Epidermal melanocyte (primary cell): Measurements from ENCODE around the gene NCKIPSD.

Experiments used
- DNase-seq: peaks from one replicate; pipeline ENCODE4 v3.0.0; 2011; ENCODE audit warnings: low spot score; ENCODE audit not compliant: insufficient read length

NCKIPSD gene

DNA sequence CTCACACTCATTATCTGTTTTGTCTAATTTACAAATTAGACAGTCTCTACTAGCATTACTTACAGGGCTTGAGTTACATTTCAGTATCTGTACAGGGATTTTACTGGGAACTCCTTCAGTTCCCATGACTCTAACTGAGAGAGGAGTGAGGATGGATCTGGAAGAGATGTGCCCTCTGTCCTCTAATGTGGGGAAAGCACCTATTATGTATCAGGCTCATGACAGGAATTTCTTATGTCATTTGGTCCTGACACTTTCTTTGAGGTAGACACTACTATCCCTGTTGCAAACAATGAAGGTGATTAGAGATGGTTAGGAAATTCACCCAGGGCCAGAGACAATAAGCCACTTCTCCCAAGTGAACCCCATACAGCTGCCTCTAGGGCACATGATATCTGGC, 10.9 kb upstream of the NCKIPSD start:
- no peak for DNase-seq

DNA sequence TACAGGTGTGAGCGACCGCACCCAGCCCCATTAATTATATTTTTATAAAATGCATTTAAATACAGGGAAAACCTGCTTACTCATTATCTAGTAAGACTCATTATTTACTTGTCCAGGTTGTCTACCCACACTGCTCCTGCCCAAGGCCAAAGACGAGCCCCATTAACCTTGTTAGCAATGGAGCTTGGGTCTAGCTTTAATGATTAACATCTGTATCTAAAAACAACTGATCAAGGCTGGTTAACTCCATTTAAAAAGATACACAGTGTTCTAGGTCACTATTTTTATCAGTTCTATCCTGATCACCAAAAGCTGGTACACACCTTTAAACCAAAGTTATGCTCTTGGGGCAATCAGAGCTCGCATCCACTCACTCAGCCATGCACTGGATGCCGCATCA, 10.4 kb upstream of the NCKIPSD start:
- DNase-seq = no peak

DNA sequence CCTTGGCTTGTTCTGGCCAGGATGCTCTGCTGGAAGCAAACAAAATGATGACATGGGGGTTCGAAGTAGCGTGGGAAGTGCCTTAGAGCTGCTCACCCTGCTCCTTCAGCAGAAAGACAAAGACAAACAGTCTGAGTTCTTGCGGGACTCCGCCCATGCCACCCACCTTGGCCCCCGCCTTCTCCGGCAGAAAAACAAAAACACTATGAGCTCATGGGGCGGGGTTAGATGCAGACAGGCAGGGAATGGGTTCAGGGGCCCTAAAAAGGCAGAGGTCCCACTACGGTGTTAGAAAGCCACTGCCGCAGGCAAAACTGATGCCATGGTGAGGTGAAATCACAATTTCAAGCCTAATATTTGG, 9.7 kb upstream of the NCKIPSD start:
- DNase-seq = no peak

DNA sequence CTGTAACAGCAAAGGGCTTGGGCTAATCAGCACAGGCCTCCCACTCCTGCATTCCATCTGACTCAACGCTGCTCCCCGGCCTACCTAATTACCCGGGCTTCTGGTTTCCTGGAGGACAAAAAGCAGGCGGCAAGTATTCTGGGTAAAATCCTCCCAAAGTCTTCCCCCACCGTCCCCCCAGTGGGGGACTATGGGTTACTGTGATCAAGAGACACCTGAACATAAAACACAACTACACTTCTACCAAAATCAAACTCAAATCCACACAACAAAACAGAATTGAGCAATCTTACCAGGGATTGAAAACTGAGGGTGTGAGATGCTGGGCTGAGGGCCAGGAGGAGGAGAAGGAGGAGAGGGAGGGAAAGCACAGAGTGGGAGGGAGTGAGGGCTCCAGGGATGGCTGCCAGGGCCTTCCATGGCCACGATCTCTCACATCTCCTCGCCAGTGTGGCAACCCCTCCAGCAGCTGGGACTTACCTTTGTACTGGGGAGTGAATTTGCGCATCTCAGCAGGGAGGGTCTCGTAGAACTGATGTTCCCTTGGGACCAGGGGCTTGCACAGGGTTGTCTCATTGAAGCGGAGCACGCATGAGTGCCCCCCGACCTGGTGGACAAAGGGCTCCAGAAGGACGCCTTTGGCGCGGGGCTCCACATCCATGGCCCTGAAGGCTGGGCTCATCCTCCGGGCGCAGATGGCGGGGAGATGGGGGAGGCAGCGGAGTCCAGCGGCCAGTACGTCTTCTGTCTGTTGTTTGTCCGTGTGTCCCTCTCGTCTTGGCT, 9.1 kb upstream of the NCKIPSD start:
- DNase-seq = no peak

DNA sequence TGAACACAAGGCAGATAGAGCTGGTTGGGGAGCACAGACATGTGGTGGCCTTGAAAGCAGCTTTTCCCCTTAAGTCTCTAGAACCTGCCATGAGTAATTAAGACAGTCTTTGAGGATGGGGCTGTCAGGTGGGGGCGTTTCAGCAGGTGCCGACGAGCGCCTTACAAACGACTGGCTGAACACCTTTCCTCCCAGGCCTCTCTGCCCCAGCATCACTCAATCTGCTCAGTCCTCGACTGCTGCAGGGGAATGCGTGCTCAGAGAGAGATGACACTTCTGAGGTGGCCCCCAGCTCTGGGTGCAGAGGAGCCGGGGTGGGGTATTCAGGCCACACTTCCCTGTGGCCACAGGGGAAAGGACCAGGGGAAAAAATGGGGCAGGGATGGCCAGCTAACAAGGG, 8.1 kb upstream of the NCKIPSD start:
- no peak for DNase-seq

DNA sequence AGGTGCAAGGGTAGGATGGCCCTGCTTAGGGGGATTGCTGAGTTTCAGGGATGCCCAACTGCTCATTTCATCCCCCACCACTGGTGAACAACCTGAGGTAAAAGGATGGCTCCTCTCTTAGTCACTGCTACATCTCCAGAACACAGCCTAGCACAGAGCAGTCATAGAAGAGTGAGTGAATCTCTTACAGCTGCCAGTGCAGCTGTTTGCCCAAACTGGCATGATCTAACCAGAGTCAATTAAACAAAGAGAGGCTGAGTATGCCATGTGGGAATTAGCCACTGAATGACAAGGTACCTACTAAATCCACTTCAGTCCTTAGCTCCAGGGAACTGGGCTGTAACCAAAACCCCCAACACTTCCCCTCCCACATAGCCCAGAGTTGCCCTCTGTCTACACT, 6.8 kb upstream of the NCKIPSD start:
- DNase-seq = no peak

DNA sequence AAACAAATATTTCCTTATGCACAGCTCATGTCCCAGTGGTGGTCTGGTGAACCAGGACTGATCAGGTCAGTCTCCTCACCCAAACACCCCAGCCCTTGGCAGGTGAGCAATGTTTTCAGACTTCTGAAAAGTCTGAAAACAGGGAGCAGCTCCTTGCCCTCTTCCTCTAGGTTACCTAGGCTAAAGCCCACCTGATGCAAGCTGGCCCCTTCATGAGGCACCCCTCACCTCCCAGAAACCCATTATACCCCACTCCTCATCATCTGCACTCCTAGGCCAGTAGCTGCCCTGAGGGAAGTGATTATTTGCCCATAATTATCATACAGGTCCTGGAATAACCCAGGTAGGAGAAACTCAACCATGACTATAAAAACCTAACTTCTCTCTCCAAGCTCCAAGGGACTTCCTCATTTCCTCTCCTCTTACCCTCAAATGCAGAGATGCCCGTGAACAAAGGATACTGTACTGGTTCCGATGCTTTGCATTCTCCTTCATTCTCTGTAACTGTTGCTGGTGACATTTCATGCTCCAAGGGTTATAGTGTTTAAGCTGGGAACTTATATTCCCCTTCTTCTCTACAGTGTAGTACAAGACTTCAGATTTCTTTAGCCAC, 5.2 kb upstream of the NCKIPSD start:
- DNase-seq = no peak

DNA sequence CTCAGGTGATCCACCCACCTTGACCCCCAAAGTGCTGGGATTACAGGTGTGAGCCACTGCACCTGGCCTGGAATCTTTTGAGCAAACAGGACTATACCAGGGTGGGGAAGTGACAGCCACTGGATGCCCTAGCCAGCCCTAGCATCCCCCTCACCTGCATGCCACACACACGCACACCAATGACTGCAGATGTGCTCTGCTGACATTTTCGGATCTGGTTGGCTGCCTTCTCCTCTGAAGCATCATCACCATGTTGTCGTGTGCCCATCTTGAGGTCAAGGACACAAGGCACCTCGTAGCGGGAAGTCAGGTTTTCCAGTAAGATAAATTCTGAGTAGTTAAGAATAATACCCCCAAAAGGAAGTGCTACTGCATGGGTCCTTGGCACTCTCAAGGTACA, 3.7 kb upstream of the NCKIPSD start:
- no peak for DNase-seq

DNA sequence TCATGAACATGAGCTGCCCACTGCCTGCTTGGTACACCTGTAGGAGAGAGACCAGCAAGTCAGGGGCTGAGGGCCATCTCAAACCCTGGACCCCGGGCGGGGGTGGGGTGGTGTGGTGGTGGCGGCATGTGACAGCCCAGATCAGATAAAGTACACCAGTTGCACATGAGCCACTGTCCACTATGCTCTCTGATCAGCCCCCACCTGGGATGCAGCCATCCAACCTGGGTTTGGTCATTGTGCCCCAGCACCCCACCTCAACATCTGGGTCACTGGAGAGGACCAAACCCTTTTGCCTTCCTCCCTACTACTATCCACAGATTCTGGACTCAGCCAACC, 3.0 kb upstream of the NCKIPSD start:
- no peak for DNase-seq

DNA sequence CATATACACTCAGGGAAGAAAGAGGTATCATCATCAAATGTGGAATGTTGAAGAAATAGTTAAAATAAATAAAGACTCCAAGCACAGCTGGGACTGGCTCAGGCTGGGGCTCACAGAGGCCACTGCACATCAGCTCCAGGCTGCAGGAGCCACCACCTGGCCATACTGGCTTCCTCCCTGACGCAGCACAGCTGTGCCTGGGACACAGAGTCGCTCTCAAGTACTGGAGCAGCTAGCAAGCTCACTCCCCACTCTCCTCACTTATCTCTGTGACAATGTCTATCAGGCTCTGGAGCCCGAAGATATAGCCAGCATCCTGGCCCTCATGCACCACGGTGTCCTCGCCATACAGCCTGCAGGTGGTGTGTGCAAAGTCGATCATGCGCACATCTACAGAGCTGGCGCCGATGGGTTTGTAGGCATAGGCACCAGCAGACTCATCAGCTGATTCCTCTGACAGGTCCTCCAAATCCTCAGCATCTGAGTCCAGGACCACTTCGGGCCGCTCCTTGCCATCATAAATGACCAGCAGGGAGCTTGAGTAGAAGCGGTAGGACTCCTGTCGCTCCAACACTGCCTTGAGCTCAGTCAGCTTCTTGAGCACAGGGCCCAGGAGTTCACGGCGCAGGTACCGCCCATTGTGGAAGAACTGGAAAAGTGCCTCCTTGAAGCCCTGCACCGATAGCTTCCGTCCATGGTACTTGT, 2.5 kb upstream of the NCKIPSD start:
- no peak for DNase-seq

DNA sequence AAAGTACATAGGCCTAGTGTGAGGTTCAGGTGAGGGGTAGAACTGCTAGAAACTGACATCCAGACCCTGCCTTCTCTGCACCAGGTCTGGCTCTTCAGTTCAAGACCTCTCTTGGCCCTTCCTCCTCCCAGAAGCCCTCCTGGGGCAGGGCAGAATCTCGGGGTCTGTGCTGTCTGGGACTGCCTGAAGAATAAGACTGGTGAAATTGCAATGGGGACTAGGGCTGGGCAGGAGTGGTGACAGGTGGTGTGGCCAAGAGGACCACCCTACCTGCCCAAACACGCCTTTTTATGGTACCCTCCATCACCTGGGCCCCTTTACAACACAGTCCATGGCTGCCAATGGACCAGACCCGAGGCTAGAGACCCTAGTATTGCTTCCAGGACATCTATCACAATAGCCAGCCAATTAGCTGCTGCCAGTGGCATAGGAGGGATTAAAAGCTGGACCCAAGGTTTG, 1.5 kb upstream of the NCKIPSD start:
- no peak for DNase-seq

DNA sequence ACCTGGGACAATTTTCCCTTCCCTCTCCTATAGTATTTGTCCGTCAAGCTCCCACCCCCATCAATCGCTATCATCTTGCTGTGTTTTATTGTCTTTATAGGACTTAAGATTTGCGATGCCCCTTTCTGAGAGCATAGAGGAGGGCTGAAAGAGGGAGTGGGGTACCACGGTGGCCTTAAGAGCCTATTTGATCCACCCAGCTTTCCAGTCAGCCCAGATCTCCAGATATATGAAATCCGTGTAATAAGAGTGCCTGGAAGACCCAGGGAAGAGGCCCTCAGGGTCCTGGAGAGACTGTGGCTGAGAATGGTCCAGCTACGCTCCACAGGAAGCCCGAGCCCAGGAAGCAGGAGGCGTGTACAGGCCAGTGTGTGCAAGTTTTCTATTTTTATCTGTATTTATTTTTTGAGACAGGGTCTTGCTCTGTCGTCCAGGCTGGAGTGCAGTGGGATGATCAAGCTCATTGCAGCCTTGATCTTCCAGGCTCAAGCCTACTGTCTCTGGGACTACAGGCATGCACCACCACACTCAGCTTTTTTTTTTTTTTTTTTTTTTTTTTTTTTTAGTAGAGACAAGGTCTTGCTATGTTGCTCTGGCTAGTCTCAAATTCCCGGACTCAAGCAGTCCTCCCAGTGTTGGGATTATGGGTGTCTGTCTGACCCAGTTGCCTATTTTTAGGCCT, 964 bp upstream of the NCKIPSD start:
- DNase-seq = no peak

DNA sequence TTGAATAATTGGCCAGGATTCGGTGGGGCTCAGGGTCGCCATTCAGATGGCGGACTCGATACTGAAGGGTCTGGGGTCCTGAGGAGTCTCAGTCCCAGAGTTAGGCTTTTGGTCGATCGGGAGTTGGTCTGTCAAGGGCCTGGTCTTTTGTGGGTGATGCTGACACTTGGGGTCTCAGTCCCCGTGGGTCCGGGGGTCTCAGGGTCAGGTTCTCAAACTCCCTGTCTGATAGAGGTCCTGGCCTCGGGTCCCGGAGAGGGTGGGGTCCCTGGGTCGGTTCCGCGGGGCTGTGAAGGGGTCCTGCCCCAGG, 467 bp downstream of the NCKIPSD start:
- DNase-seq = no peak

DNA sequence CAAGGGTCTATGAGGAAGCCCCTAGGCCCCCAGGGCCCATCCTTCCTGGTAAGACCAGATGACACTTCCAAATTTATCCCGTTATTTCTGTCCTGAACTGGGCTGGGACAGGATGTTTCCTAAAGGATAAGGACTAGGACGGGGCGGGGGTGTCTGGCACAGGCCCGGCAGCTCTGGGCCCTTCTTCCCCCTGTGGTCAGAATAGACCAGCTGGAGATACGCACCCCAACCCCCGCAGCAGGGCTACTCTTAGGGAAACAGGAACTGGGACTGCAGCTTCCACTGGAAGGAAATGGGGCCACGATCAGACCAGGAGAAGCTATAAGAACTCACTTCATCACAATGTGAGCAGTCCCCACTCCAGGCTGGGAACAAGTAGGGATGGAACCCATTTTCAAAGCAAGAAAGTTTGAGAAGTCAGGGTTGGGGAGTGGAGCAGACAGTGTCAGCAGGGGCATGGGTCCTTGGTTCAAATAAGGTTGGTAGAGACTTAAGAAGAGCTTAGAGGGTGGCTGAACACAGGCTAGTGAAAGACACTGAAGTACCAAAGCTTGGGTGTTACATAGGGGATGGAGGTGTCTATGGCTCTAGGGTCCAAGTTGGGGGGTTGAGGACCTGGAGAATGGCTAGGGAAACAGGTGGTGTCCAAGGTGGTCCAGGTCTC, 1.1 kb downstream of the NCKIPSD start:
- DNase-seq = no peak

DNA sequence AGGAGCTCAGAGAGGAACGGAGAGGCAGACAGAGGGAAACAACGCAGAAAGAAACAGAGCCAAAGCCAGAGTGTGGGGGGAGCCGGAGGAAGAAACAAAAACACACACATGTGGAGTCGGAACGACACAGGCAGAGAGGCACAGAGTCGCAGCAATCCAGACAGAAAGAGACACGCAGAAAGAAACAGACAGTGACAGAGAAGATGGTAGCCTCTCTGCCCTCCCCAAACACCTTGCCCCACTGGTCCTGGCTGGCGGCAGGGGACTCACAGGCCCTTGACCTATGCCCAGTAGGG, 1.7 kb downstream of the NCKIPSD start:
- no peak for DNase-seq

DNA sequence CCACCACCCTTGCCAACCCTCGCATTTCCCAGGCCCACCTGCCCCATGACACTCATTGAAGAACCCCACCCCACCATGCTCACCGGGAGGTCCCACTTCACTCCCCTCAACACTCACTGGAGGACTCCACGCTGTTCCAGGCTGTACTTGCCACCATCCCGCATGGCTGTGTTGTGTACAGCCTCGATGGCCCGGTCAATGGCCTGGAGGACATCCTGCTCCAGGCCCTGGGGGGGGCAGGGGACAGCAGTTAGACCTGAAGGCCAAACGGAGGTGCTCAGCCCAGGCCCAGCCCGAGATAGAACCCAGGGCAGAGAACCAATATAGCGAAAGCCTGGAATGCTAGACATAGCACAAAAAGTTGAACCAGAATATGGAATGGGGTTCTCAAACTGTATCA, 2.9 kb downstream of the NCKIPSD start:
- DNase-seq = no peak

DNA sequence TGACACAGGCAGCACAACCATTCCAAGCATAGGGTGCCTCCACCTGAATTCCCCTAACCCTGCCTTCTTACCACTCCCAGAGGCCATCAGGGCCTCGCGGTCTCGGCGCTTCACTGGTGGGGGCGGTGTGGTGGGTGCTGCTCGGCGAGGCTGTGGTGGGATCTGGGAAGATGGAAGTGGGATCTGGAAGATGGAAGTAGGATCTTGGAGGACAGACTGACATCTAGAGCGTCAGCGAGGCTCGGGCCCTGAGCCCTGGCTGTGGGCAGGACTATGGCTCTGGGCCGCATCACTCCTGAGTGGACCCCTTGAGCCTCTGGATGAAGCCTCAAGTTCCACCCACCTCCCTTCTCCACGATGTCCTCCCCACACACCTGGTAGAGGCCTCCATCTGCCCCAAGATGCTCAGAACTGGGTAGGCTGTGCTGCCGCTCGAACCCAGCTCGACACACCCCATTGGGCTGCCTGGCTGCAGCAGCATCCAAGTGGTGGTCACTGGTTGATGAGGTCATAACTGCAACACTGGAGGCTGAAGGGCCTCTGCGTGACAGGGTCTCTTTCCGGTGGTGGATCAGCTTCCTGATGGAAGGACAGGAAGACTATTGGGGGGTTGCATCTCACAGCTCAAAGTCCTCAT, 3.6 kb downstream of the NCKIPSD start:
- no peak for DNase-seq

DNA sequence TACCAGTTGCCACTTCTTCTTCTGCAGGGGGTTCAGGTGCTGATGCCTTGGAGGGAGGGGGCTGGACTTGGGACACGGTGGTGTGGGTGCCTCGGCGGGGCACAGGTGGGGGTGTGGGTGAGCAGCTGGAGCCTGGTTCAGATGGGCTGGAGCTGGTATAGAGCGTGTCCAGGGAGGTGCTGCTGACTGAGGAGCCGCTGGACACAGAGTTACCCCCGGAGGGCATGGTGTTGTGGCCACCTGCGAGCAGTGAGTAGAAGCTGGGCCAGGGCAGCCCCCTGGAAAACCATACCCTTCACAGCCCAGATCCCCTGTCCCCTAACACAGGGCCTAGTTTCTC, 4.2 kb downstream of the NCKIPSD start:
- DNase-seq = no peak

DNA sequence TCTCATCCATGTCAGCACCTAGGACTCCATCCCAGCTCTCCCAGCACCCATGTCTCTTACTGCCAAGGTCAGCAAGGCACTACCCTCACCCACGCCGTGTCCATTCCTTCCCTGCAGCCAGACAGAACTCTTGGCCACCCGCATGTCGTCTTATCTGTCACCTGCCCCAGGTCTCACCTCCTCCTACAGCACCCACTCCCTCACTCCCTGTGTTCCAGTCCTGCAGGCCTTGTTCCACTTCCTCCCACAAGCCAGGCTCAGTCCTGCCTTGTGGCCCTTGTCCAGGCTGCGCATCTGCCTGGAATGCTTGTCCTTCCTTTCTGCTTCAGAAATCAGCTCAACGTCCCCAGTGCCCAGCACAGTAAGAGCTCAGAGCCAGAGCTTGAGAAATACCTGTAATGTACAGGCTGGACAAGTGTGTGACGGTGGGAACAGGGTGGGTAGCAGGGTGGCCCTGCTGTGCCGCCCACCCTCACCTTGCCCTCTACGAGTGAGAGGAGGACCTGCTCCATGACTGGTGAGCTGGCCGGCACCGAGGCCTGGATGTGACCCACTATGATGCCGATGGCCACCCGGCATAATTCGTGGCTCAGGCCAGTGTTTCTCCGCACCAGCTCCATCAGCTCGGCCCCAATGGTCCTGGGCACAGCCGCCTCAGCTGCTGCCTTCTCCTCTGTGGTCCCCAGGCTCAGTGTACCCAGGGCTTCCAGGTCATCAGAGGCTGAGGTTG, 4.7 kb downstream of the NCKIPSD start:
- DNase-seq = no peak

DNA sequence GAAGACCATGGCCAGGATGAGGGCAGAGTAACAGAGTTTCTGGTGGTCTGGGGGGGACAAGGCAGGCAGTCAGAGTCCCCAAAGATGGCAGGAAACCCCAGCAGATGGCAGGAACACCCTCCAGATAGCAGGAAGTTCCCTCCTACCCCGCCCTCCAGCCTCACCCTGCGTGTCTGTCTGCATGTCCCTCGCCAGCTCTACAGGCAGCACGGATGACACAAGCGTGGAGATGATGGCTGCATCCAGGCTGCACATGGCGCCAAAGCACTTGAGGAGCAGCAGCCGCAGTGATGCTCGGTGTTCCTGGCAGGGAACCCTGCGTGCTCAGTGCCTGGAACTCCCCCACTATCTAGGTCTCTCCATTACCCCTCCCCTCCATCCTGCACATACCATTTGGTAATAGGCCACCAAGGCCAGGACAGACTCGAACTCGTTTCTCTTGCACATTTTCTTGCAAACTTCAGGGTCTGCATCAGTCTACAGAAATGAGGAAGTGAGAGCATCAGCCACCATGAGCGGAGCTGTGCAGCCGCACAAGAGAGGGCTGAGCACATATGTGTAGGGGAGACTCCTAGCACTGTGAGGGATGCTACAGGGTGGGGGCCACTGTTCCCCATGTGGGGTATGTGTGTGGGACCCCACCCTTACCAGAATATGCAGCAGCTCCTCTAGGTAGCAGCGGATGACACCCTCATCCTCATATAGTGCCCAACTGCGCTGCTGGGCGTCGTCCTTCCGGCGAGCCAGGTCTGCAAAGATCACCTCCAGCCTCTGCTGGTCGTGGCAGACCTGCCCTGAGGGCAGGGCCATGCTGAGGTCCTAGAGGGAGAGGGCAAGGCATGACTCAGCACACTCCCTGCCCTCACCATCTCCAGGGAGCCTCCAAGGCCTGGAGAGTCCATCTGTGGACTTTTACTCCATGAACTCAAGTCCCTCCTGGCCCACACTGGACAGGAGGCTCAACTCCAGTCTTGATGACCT, 6.0 kb downstream of the NCKIPSD start:
- no peak for DNase-seq
